Type B pancreatic cell (in vitro differentiated cells): ENCODE measurements around the gene TMEM53. TPM values are rescaled to one million over a fixed set of nuclear protein-coding genes. Genes with fewer than 3 reads are reported as not detected.
A peak's percentile ranks its signal among the peaks of the same experiment; 100 is the strongest.

ENCODE experiments used
- DNase-seq: peaks from one replicate; pipeline ENCODE4 v3.0.0; 2021; ENCODE audit warnings: mixed read lengths; ENCODE audit not compliant: unreplicated experiment; ENCODE audit errors: extremely low spot score
- H3K27ac Mint-ChIP-seq: 2 replicates; pipeline ENCODE4 v1.8.0; 2021; ENCODE audit warnings: mild to moderate bottlenecking, mixed read lengths
- H3K27me3 Mint-ChIP-seq: 2 replicates; pipeline ENCODE4 v1.8.0; 2021; ENCODE audit warnings: mixed read lengths
- H3K36me3 Mint-ChIP-seq: 2 replicates; pipeline ENCODE4 v1.8.0; 2021; ENCODE audit warnings: mixed read lengths
- H3K4me1 Mint-ChIP-seq: one replicate; pipeline ENCODE4 v1.8.0; 2021; ENCODE audit warnings: mixed read lengths; ENCODE audit not compliant: unreplicated experiment
- H3K4me3 Mint-ChIP-seq: 2 replicates; pipeline ENCODE4 v1.8.0; 2021; ENCODE audit warnings: mild to moderate bottlenecking, mixed read lengths
- H3K9me3 Mint-ChIP-seq: 2 replicates; pipeline ENCODE4 v1.8.0; 2021; ENCODE audit warnings: mixed read lengths
- total RNA-seq: library from RNA; stranded (reverse); gene quantifications from 2 replicates; pipeline ENCODE4 v1.2.1, GENCODE V29; 2021; ENCODE audit warnings: low replicate concordance
- TF ChIP-seq, protein P1 (sequence below): fragments of 200-600 bp; sonication (generic); conservative IDR thresholded peaks from 2 replicates; pipeline ENCODE4 v1.5.0; 2021; ENCODE audit warnings: antibody characterized with exemption, mild to moderate bottlenecking

Gene TMEM53
- total RNA-seq, 1 donor from 2014 or later: 6.6 TPM

DNA sequence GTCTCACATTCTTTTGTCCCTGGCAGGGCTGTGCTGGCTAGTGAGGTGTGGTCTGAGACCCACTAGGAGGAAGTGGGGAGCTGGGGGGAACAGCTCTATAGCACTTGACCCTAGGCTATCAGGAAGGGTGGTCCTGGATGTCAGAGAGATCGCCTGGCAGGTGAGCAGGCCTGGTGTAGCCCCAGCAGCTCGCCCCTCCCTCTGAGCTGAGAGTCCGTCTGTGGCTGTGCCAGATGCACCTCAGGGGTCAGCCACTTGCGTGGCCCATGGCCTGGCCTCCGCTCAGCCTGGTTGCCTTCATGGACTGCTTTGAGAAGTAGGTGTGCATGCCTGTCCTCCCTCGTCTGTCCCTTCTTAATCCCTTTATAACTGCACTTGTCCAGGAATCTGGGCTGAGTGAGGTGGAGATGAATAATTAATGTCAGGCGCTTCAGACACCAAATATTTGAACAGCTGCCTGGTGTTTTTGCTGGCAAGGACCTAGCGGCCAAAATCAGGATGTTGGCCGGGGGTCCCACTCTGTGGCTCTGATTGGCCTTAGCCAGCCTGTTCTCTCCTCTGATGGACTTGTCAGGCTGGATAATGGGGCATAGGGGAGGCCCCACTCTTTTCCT is 30.5 kb downstream of the TMEM53 start:
- no peak overlapping the region for H3K4me3 Mint-ChIP-seq
- no peaks in the 10 kb centered on the region for H3K9me3 Mint-ChIP-seq
- TF ChIP-seq, protein P1, sequence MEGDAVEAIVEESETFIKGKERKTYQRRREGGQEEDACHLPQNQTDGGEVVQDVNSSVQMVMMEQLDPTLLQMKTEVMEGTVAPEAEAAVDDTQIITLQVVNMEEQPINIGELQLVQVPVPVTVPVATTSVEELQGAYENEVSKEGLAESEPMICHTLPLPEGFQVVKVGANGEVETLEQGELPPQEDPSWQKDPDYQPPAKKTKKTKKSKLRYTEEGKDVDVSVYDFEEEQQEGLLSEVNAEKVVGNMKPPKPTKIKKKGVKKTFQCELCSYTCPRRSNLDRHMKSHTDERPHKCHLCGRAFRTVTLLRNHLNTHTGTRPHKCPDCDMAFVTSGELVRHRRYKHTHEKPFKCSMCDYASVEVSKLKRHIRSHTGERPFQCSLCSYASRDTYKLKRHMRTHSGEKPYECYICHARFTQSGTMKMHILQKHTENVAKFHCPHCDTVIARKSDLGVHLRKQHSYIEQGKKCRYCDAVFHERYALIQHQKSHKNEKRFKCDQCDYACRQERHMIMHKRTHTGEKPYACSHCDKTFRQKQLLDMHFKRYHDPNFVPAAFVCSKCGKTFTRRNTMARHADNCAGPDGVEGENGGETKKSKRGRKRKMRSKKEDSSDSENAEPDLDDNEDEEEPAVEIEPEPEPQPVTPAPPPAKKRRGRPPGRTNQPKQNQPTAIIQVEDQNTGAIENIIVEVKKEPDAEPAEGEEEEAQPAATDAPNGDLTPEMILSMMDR: no peak
- peaks cover 27% of the 10 kb centered on the region for H3K36me3 Mint-ChIP-seq
- H3K4me1 Mint-ChIP-seq: peaks cover 21% of the 10 kb centered on the region
- H3K27me3 Mint-ChIP-seq: no peaks in the 10 kb centered on the region
- no peak for DNase-seq
- H3K27ac Mint-ChIP-seq: peak overlapping the region; percentile 16

DNA sequence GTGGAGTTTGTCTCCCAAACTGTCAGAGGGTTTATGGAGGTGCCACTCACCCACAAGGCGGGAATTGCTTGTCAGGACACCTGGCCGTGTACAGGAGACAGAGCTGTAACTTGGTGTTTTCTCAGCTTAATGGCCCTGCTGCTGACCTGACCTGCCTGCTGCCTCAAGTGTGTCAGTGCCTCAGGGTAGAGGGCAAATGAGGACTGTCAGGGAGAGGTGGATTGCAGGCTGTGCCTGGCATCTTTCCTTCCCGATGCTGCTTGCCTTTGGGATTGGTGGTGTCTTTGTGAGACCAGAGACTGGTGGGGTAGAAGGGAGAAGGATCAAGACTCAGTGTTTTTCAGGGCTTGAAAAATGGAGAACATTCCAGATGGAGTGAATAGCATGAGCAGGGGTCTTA is 31.4 kb downstream of the TMEM53 start:
- Mint-ChIP-seq H3K27ac (peak overlapping the region; percentile 10), H3K27me3 (no peaks in the 10 kb centered on the region), H3K4me3 (no peak overlapping the region), H3K36me3 (peaks cover 30% of the 10 kb centered on the region), H3K9me3 (no peaks in the 10 kb centered on the region), H3K4me1 (peaks cover 27% of the 10 kb centered on the region)
- TF ChIP-seq, protein P1: no peak
- DNase-seq: no peak

DNA sequence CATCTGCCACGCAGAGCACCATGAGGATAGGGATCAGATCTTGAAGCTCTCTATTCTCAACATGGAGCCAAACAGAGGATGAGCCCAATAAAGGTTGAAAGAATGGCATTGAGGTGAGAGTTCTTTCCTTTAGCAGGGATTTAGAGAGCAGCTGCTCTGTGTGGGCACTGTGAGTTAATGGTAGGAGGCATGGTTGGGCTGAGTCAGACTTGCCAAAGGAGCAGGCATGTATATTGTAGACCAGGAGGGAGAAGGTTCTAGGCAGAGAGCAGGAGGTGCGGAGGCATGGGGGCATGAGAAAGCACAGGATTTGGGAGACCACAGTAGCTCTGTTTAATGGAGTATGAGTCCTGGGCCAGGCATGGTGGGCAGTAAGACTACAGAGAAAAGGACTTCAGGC is 32.0 kb downstream of the TMEM53 start:
- no peaks in the 10 kb centered on the region for H3K9me3 Mint-ChIP-seq
- peaks cover 26% of the 10 kb centered on the region for H3K36me3 Mint-ChIP-seq
- TF ChIP-seq, protein P1: no peak
- no peak overlapping the region for H3K4me3 Mint-ChIP-seq
- H3K4me1 Mint-ChIP-seq: peaks cover 32% of the 10 kb centered on the region
- peak overlapping the region; percentile 54 for H3K27ac Mint-ChIP-seq
- no peak for DNase-seq
- no peaks in the 10 kb centered on the region for H3K27me3 Mint-ChIP-seq

DNA sequence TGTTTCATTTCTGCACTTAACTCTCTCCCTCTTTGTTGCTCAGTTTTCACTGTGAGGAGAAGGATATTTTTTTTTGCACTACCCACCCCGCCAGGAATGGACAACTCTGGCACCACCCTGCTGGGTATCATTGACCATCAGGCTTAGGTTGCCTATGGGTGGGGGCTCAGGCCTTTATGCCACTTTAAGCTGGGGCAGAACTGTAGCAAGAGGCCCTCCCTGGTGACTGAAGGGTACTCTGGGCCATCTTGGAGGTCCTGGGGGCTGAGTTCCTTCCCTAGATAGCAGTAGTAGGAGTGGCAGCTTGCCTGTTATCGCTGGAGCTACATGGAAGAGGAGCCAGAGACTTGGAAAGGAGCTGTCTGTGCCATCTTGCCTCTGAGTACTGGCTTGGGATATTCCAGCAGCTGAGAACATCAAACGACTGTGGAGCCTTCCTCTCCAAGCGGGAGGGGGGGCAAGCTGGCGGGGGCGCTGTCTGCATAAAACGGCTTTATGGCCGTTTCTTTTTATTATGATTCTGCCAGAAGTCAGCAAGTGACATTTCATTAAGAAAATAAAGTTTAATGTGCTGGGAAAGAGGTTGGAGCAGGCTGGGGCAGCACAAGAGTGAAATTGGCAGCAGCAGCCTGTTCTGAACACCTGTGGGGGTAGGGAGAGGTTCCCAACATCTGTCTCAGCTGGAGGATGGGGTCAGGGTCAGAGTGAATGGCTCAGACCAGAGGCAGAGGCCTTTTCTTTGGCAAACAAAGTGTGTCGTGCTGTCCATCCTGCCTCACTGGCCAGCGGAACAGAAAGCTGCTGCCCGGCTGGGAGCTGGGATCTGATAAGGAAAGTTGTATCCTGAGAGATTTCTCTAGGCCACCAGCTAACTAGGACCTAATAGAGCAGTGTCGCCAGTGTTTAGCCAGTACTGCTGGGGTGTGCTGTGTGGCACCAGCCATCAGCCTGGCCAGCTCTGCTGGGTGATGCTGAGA is 32.9 kb downstream of the TMEM53 start:
- Mint-ChIP-seq H3K27ac (no peak overlapping the region), H3K9me3 (no peaks in the 10 kb centered on the region), H3K27me3 (no peaks in the 10 kb centered on the region), H3K4me3 (no peak overlapping the region), H3K36me3 (peaks cover 31% of the 10 kb centered on the region), H3K4me1 (peaks cover 38% of the 10 kb centered on the region)
- TF ChIP-seq, protein P1: no peak
- no peak for DNase-seq

DNA sequence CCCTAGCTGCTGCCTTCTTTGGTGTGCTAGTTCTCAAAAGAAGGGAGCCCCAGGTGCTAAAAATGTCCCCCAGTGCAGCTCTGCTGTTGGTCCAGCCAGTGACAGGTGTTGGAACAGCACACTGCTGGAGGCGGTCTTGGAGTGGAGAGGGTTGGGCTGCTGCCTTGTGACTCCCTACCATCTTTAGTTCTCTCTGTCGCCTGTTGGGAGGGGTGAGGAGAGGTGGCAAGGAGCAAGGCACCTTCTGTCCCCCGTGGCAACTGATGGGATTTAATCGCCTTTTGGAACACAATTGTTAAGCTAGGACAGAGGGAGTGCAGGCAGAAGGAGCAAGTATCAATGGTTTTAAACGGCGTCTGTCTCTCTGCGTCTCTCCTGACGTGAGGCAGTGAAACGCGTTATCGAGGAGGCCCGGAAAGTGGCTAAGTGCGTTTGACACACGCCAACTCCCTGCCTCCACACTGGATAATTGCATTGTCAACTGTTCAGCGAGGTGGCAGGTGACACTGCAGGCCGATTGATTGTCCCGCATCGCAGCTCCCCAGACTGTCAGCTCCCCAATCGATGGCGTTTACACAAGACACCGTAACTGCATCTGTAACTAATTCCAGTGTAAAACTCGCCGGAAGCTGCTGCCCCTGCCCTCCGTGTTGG is 34.0 kb downstream of the TMEM53 start:
- TF ChIP-seq, protein P1: no peak
- H3K27me3 Mint-ChIP-seq: no peaks in the 10 kb centered on the region
- peaks cover 35% of the 10 kb centered on the region for H3K36me3 Mint-ChIP-seq
- no peak overlapping the region for H3K27ac Mint-ChIP-seq
- peaks cover 38% of the 10 kb centered on the region for H3K4me1 Mint-ChIP-seq
- no peak for DNase-seq
- no peaks in the 10 kb centered on the region for H3K9me3 Mint-ChIP-seq
- no peak overlapping the region for H3K4me3 Mint-ChIP-seq
